ENCODE measurements around the gene FGFRL1. TPM values are rescaled to one million over a fixed set of nuclear protein-coding genes. Genes with fewer than 3 reads are reported as not detected.

FGFRL1 gene
- total and polyA plus RNA-seq, 3 donors from 2014 or later: 13.7 to 25.6 (median 14.4) TPM

- H3K27ac ChIP-seq: no peak overlapping the region
- H3K4me1 ChIP-seq: no peaks in the 10 kb centered on the region
- H3K4me3 ChIP-seq: no peak overlapping the region
- no peak for DNase-seq
- H3K36me3 ChIP-seq (ENCODE audit: low read depth, missing control alignments): no peaks in the 10 kb centered on the region
- H3K27me3 ChIP-seq: no peaks in the 10 kb centered on the region
- intact Hi-C loops (cut with DNase I; ENCODE audit: low total_unique reads): no loop called here
- WGBS, 2 donors: 83 to 86% methylated on average over 7 to 29 of the region's 29 CpGs
- H3K9me3 ChIP-seq: no peaks in the 10 kb centered on the region
- TF ChIP-seq CTCF (IDR thresholded peaks at IDR 0.05) (no peak), POLR2A (IDR thresholded peaks at IDR 0.05) (no peak)
These were observed 7.0 kb downstream of the FGFRL1 start for GRCh38 chr4:1018147-1019020.

- no peak for DNase-seq
- Histone ChIP-seq H3K36me3 (ENCODE audit: low read depth, missing control alignments) (no peaks in the 10 kb centered on the region), H3K27ac (no peak overlapping the region), H3K4me1 (no peaks in the 10 kb centered on the region), H3K4me3 (no peak overlapping the region), H3K9me3 (no peaks in the 10 kb centered on the region), H3K27me3 (no peaks in the 10 kb centered on the region)
- intact Hi-C loops (cut with DNase I; ENCODE audit: low total_unique reads): no loop called here
- TF ChIP-seq POLR2A (IDR thresholded peaks at IDR 0.05) (no peak), CTCF (IDR thresholded peaks at IDR 0.05) (no peak)
- WGBS, 2 donors: 70 to 72% methylated on average over 2 to 9 of the region's 9 CpGs
These were observed 7.9 kb downstream of the FGFRL1 start for GRCh38 chr4:1019320-1019719.

- H3K4me3 ChIP-seq: no peak overlapping the region
- no peak for TF ChIP-seq POLR2A (IDR thresholded peaks at IDR 0.05)
- H3K27ac ChIP-seq: no peak overlapping the region
- no peaks in the 10 kb centered on the region for H3K27me3 ChIP-seq
- no peak for DNase-seq
- WGBS, 2 donors: 73 to 78% methylated on average over 3 to 20 of the region's 23 CpGs
- H3K4me1 ChIP-seq: no peaks in the 10 kb centered on the region
- no peaks in the 10 kb centered on the region for H3K9me3 ChIP-seq
- no peaks in the 10 kb centered on the region for H3K36me3 ChIP-seq (ENCODE audit: low read depth, missing control alignments)
- intact Hi-C loops (cut with DNase I; ENCODE audit: low total_unique reads): no loop called here
These were observed 8.5 kb downstream of the FGFRL1 start for GRCh38 chr4:1019729-1020470.

DNA sequence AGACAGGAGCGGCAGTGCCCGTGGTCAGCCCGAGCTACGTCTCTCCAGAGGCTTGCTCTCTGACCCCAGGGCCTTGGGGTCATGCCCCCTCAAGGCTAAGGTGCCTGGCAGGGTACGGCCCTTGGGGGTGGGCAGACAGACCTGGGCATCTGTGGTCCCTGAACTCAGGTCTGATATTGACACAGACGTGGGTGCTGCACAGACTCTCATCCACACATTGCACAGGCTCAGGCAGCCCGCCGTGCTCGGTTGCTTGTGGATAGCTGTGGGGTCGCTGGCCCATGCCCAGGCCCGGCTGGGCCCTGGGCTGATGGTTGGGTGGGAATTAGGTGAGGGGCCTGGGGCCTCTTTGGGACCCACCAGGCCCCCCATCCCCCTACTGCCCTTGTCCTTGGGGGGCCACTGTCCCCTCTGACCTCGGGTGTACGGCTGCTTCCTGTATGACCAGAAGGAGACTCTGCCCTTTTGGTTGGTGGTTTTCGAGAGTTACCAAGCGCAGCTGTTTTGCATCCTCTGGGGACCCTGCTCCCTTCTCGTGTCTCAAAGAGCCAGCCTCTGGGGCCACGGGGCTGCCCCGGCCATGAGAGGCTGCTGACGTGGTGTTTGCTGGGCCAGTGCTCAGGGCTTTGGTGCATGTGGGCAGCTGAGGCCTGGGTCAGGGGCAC, 10.1 kb downstream of the FGFRL1 start:
- intact Hi-C loops (cut with DNase I; ENCODE audit: low total_unique reads): no loop called here
- WGBS, 2 donors: 92 to 98% methylated on average over 8 to 16 of the region's 19 CpGs
- TF ChIP-seq CTCF (IDR thresholded peaks at IDR 0.05) (no peak), POLR2A (IDR thresholded peaks at IDR 0.05) (no peak)
- Histone ChIP-seq H3K4me1 (no peaks in the 10 kb centered on the region), H3K9me3 (no peaks in the 10 kb centered on the region), H3K27me3 (no peaks in the 10 kb centered on the region), H3K4me3 (no peak overlapping the region), H3K36me3 (ENCODE audit: low read depth, missing control alignments) (no peaks in the 10 kb centered on the region), H3K27ac (no peak overlapping the region)
- DNase-seq: no peak

Measured in testis (tissue), 3 donors.